ENCODE measurements around the gene ZMAT5.

GRCh38 chr22:29750559-29751538 is 16.0 kb downstream of the ZMAT5 start:
- no peak for TF ChIP-seq CTCF (IDR thresholded peaks at IDR 0.05; ENCODE audit: insufficient read depth, low read depth, low read length)
- no peak for TF ChIP-seq EZH2 (IDR thresholded peaks at IDR 0.05; ENCODE audit: insufficient read depth, low read length)

All from astrocyte (in vitro differentiated cells and primary cell).